Activated T-cell treated with anti-CD3 and anti-CD28 coated beads for 1 hour (primary cell): Measurements from ENCODE around the gene VPS51.
"Not testable (repeated sequence)": the region's sequence is repeated elsewhere in the genome, so short reads cannot be mapped to it uniquely, and the experiment has no call there.

Source experiments
- DNase-seq: peaks from one replicate; pipeline ENCODE4 v3.0.0-alpha.2; 2020; ENCODE audit warnings: low read depth

Gene VPS51

GRCh38 chr11:65134952-65135632 is 39.1 kb downstream of the VPS51 start:
- peak; percentile 59 for DNase-seq

GRCh38 chr11:65135633-65136145 is 39.7 kb downstream of the VPS51 start:
- DNase-seq: no peak

- DNase-seq: no peak
Observed at GRCh38 chr11:65136515-65137096, 40.6 kb downstream of the VPS51 start.

- no peak for DNase-seq
Observed at GRCh38 chr11:65141896-65142494, 46.0 kb downstream of the VPS51 start.

GRCh38 chr11:65147352-65148075 is 51.5 kb downstream of the VPS51 start:
- DNase-seq: no peak

GRCh38 chr11:65148657-65149056 is 52.6 kb downstream of the VPS51 start:
- DNase-seq: no peak

GRCh38 chr11:65150131-65150508 is 54.1 kb downstream of the VPS51 start:
- not testable (repeated sequence) for DNase-seq

GRCh38 chr11:65150509-65151299 is 54.7 kb downstream of the VPS51 start:
- DNase-seq: no peak

- no peak for DNase-seq
Observed at GRCh38 chr11:65151331-65151899, 55.4 kb downstream of the VPS51 start.

GRCh38 chr11:65152122-65152521 is 56.1 kb downstream of the VPS51 start:
- DNase-seq: no peak

- DNase-seq: no peak
Observed at GRCh38 chr11:65156256-65156655, 60.2 kb downstream of the VPS51 start.

- no peak for DNase-seq
Observed at GRCh38 chr11:65156926-65157325, 60.9 kb downstream of the VPS51 start.

- DNase-seq: no peak
Observed at GRCh38 chr11:65157336-65157735, 61.3 kb downstream of the VPS51 start.

GRCh38 chr11:65159012-65159411 is 63.0 kb downstream of the VPS51 start:
- no peak for DNase-seq

GRCh38 chr11:65160643-65161042 is 64.6 kb downstream of the VPS51 start:
- DNase-seq: no peak
